Bronchial epithelial cell (primary cell): Measurements from ENCODE around the gene RALGAPA2. TPM values are rescaled to one million over a fixed set of nuclear protein-coding genes. Genes with fewer than 3 reads are reported as not detected.

Experiments used
- DNase-seq: peaks from one replicate; pipeline ENCODE4 v3.0.0-alpha.2; 2010; ENCODE audit warnings: low read depth
- FAIRE-seq: peaks from 2 replicates; lab custom pipeline; 2011; peaks lifted over from hg19 to GRCh38; lab: Jason Lieb, UNC
- H3K27me3 ChIP-seq: 2 replicates; pipeline ENCODE4 v1.5.1; 2011; ENCODE audit warnings: low read length; ENCODE audit not compliant: control insufficient read depth, insufficient read depth
- H3K36me3 ChIP-seq: 2 replicates; pipeline ENCODE4 v1.5.1; 2011; ENCODE audit warnings: low read length; ENCODE audit not compliant: control insufficient read depth, insufficient read depth
- H3K4me3 ChIP-seq: 2 replicates; pipeline ENCODE4 v1.5.1; 2011; ENCODE audit warnings: mild to moderate bottlenecking, low read depth, low read length, control low read depth
- total RNA-seq: library from RNA; depleted of rRNA; stranded (reverse); fragments of >200 nt; gene quantifications from 2 replicates; pipeline ENCODE4 v1.2.1, GENCODE V29; 2014
- TF ChIP-seq, protein P1 (sequence below): IDR thresholded peaks from 2 replicates; pipeline ENCODE4 v1.5.1; 2011; ENCODE audit warnings: mild to moderate bottlenecking, moderate library complexity, low read length, control low read depth, inconsistent platforms; ENCODE audit not compliant: insufficient read depth, severe bottlenecking

Gene RALGAPA2
- total RNA-seq, 1 donor from 2014 or later = 8.7 TPM

DNA sequence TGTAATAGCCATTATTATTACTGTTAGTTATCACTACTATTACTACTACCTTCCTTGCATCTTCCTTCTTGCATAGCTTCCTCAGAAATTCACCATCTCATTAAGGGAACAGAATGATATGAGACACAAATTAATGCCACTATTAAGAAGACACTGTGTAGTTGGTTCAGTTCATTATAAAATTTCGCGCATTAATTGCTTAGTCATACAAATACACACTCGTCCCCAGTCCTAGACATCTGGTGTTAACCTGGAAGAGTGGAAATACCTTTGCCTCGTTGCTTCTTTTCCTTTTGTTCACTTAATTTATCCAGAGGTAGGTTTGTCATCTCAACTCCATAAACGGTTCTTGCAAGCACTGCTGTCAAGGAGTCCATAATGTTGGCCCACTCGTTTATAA lies 107.5 kb downstream of the RALGAPA2 start:
- DNase-seq = no peak
- TF ChIP-seq, protein P1, sequence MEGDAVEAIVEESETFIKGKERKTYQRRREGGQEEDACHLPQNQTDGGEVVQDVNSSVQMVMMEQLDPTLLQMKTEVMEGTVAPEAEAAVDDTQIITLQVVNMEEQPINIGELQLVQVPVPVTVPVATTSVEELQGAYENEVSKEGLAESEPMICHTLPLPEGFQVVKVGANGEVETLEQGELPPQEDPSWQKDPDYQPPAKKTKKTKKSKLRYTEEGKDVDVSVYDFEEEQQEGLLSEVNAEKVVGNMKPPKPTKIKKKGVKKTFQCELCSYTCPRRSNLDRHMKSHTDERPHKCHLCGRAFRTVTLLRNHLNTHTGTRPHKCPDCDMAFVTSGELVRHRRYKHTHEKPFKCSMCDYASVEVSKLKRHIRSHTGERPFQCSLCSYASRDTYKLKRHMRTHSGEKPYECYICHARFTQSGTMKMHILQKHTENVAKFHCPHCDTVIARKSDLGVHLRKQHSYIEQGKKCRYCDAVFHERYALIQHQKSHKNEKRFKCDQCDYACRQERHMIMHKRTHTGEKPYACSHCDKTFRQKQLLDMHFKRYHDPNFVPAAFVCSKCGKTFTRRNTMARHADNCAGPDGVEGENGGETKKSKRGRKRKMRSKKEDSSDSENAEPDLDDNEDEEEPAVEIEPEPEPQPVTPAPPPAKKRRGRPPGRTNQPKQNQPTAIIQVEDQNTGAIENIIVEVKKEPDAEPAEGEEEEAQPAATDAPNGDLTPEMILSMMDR = no peak
- H3K27me3 ChIP-seq = no peaks in the 10 kb centered on the region
- FAIRE-seq = no peak
- H3K4me3 ChIP-seq = no peak overlapping the region
- H3K36me3 ChIP-seq = no peaks in the 10 kb centered on the region

- no peak for FAIRE-seq
- Histone ChIP-seq H3K4me3 (no peak overlapping the region), H3K27me3 (no peaks in the 10 kb centered on the region), H3K36me3 (no peaks in the 10 kb centered on the region)
- no peak for DNase-seq
- TF ChIP-seq, protein P1 = no peak
These were observed 108.1 kb downstream of the RALGAPA2 start for GRCh38 chr20:20604357-20604756.

DNA sequence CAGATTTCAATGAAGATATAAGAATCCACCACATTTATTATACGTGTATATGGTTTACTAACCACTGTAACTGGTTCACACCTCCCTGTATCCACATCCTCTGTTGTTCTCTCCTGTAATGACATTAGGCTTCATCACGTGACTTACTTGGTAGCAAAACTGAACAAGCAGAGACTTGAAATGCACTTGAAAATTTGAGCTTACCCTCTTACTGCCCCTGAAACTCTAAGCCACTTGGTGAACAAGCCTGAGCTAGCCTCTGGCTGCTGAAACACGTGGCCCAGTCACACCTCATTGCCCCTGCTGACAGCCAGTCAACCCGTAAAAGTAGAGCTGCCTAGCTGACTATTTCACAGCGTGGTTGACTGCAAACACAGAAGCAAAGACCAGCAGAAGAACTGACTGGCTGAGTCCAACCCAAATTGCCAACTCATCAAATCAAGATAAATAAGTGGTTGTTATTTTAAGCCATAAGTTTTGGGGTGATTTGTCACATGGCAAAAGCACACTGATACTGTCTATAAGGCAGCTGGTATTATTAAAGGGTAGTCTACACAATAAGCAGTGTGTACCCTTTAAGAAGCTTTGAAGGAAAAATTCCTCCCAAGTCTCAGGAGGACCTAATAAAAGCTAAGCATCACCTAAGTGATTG lies 109.0 kb downstream of the RALGAPA2 start:
- H3K4me3 ChIP-seq = no peak overlapping the region
- DNase-seq (peak; percentile 100), FAIRE-seq (peak; percentile 100)
- TF ChIP-seq, protein P1 = no peak
- no peaks in the 10 kb centered on the region for H3K27me3 ChIP-seq
- H3K36me3 ChIP-seq = no peaks in the 10 kb centered on the region

DNA sequence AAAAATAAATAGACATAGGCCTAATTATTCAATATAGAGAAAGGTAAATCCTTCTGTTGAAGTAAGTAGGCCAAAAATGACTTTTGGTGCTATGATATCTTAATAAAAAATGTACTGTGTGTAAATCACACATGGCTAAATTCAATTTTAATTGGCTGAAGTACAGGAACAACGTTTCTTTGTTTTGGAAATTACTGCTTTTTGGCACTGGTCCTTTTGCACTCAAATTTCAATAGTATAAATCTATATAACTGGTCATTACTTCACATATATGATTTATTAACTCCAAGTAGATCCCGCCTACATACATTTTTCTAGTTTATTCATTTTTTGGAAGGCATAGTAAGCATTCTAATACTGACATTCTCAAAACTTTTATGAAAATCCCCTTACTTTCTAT lies 114.5 kb downstream of the RALGAPA2 start:
- DNase-seq = no peak
- TF ChIP-seq, protein P1 = no peak
- Histone ChIP-seq H3K4me3 (no peak overlapping the region), H3K36me3 (no peaks in the 10 kb centered on the region), H3K27me3 (no peaks in the 10 kb centered on the region)
- no peak for FAIRE-seq

DNA sequence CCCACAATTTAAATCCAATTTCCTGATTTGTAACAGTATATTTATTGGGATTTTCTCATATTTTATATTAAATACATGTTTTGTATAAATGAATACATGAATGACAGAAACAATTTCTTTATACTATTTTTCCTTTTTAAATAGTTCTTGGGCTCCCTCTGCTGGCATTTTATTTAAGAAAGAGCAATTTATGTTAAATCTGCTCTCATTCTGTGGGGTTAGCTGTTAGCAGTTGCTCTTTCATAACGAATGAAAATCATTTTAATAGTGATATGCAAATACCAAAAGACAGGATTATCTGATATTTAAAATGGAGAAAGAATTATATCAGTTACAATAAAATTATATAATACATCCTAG lies 118.3 kb downstream of the RALGAPA2 start:
- Histone ChIP-seq H3K27me3 (no peaks in the 10 kb centered on the region), H3K4me3 (no peak overlapping the region), H3K36me3 (peaks cover 3% of the 10 kb centered on the region)
- DNase-seq (peak; percentile 37), FAIRE-seq (no peak)
- TF ChIP-seq, protein P1 = no peak
